Right forelimb (tissue), 1 donor: ENCODE measurements around the gene BLNK.

Experiments used
- DNase-seq: peaks from one replicate; pipeline ENCODE4 v3.0.0-alpha.2; 2018

Gene BLNK

GRCh38 chr10:96287392-96288105 is 16.2 kb upstream of the BLNK start:
- no peak for DNase-seq

- no peak for DNase-seq
Observed at GRCh38 chr10:96285331-96285752, 14.0 kb upstream of the BLNK start.

GRCh38 chr10:96283756-96284155 is 12.4 kb upstream of the BLNK start:
- no peak for DNase-seq

- no peak for DNase-seq
Observed at GRCh38 chr10:96283351-96283750, 12.0 kb upstream of the BLNK start.

GRCh38 chr10:96281444-96282029 is 10.2 kb upstream of the BLNK start:
- DNase-seq = no peak

DNA sequence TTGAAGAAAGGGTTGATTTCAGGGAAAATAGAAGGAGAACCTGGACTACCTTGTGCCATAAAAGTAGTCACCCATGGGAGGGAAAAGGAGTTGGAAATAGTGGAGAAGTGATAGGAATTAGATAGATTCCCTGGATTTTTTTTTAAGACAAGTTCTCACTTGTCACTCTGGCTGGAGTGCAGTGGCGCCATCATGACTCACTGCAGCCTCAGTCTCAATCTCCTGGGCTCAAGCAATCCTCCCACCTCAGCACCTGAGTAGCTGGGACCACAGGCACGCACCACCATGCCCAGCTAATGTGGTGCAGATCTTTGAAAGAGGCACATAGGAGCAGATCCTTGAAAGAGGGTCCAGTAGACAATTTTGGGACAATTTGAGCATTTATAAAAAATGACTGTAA is 9.5 kb upstream of the BLNK start:
- DNase-seq = no peak

GRCh38 chr10:96279191-96279641 is 7.8 kb upstream of the BLNK start:
- no peak for DNase-seq

DNA sequence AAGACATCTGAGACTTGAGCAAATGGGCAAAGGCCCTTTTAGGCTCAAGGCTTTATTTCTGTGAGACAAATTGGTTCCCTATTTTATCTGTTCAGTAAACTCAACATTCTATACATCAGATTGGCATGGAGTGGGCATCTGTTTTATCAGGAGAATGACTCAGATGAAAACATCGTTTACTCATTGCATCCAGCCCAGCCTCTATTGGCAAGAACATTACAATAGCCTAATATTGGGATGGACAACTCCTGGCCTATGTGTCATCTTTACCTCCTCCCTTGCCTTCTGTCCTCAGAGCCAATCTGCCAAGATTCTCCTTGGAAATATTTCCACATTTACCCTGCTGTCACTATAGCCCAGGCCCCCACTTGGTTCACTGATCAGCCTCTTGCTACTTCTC is 5.5 kb upstream of the BLNK start:
- DNase-seq = no peak

GRCh38 chr10:96276426-96276825 is 5.1 kb upstream of the BLNK start:
- no peak for DNase-seq

GRCh38 chr10:96275685-96276418 is 4.5 kb upstream of the BLNK start:
- DNase-seq = no peak

GRCh38 chr10:96272316-96273280 is 1.2 kb upstream of the BLNK start:
- no peak for DNase-seq

GRCh38 chr10:96270571-96270970 is 798 bp downstream of the BLNK start:
- no peak for DNase-seq

- DNase-seq = no peak
Observed at GRCh38 chr10:96269438-96270300, 1.7 kb downstream of the BLNK start.

GRCh38 chr10:96268341-96268909 is 2.9 kb downstream of the BLNK start:
- DNase-seq = no peak

GRCh38 chr10:96267234-96267705 is 4.1 kb downstream of the BLNK start:
- DNase-seq = no peak

DNA sequence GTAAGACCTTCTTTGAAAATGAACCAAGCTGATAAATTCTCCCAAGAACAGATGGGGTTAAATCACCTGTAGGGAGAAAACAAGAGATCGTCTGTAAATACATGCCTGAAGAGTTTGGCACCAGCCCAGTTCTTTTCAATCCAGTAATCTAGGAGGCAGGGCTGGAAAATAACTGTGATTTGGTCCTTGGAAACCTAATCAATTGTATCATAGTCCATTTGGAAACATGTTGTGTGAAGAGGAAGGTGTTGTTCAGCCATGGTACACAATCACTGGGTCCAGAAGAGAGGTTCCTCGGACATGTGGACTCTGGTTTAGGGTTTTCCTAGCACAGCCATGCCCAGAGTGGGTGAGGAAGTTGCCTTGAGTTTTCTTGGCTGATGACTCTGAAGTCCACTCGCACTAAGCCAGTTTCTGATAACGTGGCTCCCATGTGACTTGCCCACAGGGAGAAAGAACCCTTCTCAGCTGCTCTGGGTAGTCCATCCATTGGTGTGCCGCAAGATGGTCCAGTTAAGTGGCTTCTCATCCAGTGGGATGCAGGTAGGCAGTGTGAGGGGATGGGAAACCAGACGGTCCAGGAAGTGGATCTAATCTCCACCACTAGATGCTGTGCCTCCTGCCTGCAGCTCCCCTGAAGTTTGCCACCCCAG is 5.1 kb downstream of the BLNK start:
- no peak for DNase-seq

GRCh38 chr10:96264938-96265337 is 6.4 kb downstream of the BLNK start:
- no peak for DNase-seq

DNA sequence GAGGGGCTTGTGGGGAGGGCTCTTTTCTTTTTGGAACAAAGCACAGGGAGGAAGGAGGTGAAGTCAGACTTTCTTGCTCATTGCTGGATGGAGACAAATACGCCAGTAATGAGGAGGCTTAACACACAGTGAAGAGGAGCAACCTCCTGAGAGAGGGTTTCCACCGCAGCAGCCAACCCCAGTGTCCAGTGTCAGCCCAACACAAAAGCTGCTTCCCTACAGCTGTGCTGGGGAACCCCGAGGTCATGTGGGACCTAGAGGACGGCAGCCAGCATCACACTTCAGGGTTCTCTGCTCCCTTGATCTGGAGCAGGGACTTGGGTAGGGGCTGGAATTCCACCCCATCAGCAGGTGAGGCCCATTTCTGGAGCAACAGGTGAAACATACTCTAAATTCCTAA is 7.7 kb downstream of the BLNK start:
- DNase-seq = no peak

- DNase-seq = no peak
Observed at GRCh38 chr10:96263176-96263575, 8.2 kb downstream of the BLNK start.

DNA sequence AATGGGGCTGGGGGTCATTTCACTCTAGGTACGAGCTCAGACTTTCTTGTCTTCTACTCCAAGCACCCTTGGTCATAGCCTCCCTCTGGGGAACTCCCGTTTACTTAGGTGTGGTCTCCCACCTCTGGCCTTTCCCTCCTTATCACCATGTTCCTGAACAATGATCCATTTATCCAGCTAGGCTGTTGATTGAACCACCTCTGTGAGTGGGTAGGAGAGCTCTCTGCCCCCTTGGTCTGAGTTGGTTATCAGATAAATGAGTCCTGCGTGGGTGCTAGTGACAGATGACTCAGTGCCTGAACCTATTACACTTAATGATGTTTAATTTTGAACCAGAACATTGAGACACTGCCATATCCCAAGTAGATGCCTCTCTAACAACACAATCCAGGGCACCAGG is 9.4 kb downstream of the BLNK start:
- no peak for DNase-seq

GRCh38 chr10:96261132-96261531 is 10.2 kb downstream of the BLNK start:
- DNase-seq = no peak
